HepG2 (cell line): Measurements from ENCODE around the gene MCRIP2. TPM values are rescaled to one million over a fixed set of nuclear protein-coding genes. Genes with fewer than 3 reads are reported as not detected.

Experiments
- ATAC-seq: fragments of 200-7000 bp; cut with Tn5 transposase; 3 replicates; pipeline ENCODE4 v1.9.1; 2020; ENCODE audit warnings: mild to moderate bottlenecking, moderate library complexity
- BruUV-seq: library from RNA; stranded (reverse); fragments of 400-500 nt; replicated peaks from 2 replicates; lab custom pipeline; 2021; lab: Mats Ljungman, UMichigan
- CTCF ChIA-PET: fragments of 300-600 bp; formaldehyde crosslinking; extraction: SDS; loops from one replicate; lab custom pipeline; 2021; ENCODE audit warnings: low total read pairs, inconsistent platforms, low intra/inter-chr PET ratio; lab: Yijun Ruan, JAX
- POLR2A ChIA-PET: fragments of 350-600 bp; sonication (Branson Sonifier 250); formaldehyde crosslinking; loops from one replicate; lab custom pipeline; 2020; ENCODE audit warnings: antibody characterized with exemption, inconsistent platforms; lab: Yijun Ruan, JAX
- DNase-seq: peaks from one replicate; pipeline ENCODE4 v3.0.0-alpha.2; 2015; ENCODE audit warnings: low spot score
- FAIRE-seq: peaks from 3 replicates; lab custom pipeline; 2011; peaks lifted over from hg19 to GRCh38; lab: Jason Lieb, UNC
- H2AFZ ChIP-seq: one replicate; pipeline ENCODE4 v1.6.1; 2011; ENCODE audit warnings: low read length, inconsistent platforms
- H3K27ac ChIP-seq: fragments of 300-600 bp; 3 replicates; pipeline ENCODE4 v1.8.0; 2011; ENCODE audit warnings: mixed run types, mild to moderate bottlenecking, mixed read lengths, low read length, inconsistent platforms; ENCODE audit not compliant: insufficient read depth; ENCODE audit errors: extremely low read length
- H3K27me3 ChIP-seq, 2 experiments: fragments of 200-600 bp in 1 of 2; 2 replicates in 1 of 2; 3 replicates in 1 of 2; pipeline versions ENCODE4 v1.6.0 to v1.8.0; 2011; ENCODE audit warnings: low read length in 2 of 2, mild to moderate bottlenecking in 2 of 2, moderate library complexity in 2 of 2, inconsistent platforms in 1 of 2; ENCODE audit not compliant: insufficient read depth in 2 of 2, control insufficient read depth in 1 of 2
- H3K36me3 ChIP-seq, 2 experiments: fragments of 200-600 bp in 1 of 2; replicated peaks in 1 of 2; 2 replicates in 1 of 2; 3 replicates in 1 of 2; pipeline versions ENCODE4 v1.5.1 to v1.8.0; 2011; ENCODE audit warnings: low read length in 2 of 2, inconsistent platforms in 1 of 2; ENCODE audit not compliant: insufficient read depth in 2 of 2, control insufficient read depth in 1 of 2
- H3K4me1 ChIP-seq: 2 replicates; pipeline ENCODE4 v1.5.1; 2012; ENCODE audit warnings: low read length, inconsistent platforms; ENCODE audit not compliant: insufficient read depth
- H3K4me2 ChIP-seq: 2 replicates; pipeline ENCODE4 v1.6.0; 2011; ENCODE audit warnings: low read depth, low read length, inconsistent platforms
- H3K4me3 ChIP-seq, 3 experiments: fragments of 200-600 bp in 1 of 3; sonication (generic), shearing (Covaris generic) in 1 of 3; replicated peaks in 1 of 3; 2 replicates each; pipeline ENCODE4 v1.5.1; 2011 to 2016; ENCODE audit warnings: low read length in 3 of 3, inconsistent platforms in 2 of 3, low read depth in 2 of 3, mild to moderate bottlenecking in 2 of 3, control low read depth in 1 of 3, mixed read lengths in 1 of 3; ENCODE audit not compliant: insufficient read depth in 1 of 3
- H3K79me2 ChIP-seq: one replicate; pipeline ENCODE4 v1.6.1; 2011; ENCODE audit warnings: low read length, inconsistent platforms; ENCODE audit not compliant: insufficient read depth
- H3K9ac ChIP-seq: 2 replicates; pipeline ENCODE4 v1.6.0; 2011; ENCODE audit warnings: mild to moderate bottlenecking, low read depth, low read length, inconsistent platforms; ENCODE audit not compliant: insufficient read depth
- H3K9me3 ChIP-seq: 2 replicates; pipeline ENCODE4 v1.5.1; 2012; ENCODE audit warnings: mild to moderate bottlenecking, low read length
- H4K20me1 ChIP-seq: 2 replicates; pipeline ENCODE4 v1.6.0; 2011; ENCODE audit warnings: inconsistent platforms, mild to moderate bottlenecking, low read length, moderate library complexity; ENCODE audit not compliant: insufficient read depth
- DPF2 ChIP-seq: sonication (generic); formaldehyde crosslinking; IDR thresholded peaks from 2 replicates; pipeline ENCODE4 v1.4.0; 2020; ENCODE audit warnings: mild to moderate bottlenecking, low read depth, missing genetic modification reagents, borderline replicate concordance
- HCFC1 ChIP-seq: fragments of 150-350 bp; IDR thresholded peaks from 2 replicates; pipeline ENCODE4 v1.6.1; 2014; ENCODE audit warnings: low read depth, low read length
- TBX3 ChIP-seq: fragments of 450-650 bp; IDR thresholded peaks from 2 replicates; pipeline ENCODE4 v1.6.1; 2017; ENCODE audit warnings: antibody characterized with exemption, mild to moderate bottlenecking, inconsistent platforms, borderline replicate concordance
- ZFY ChIP-seq: sonication (generic); formaldehyde crosslinking; IDR thresholded peaks from 2 replicates; pipeline ENCODE4 v1.4.0; 2020; ENCODE audit warnings: missing genetic modification reagents
- ZKSCAN8 ChIP-seq: IDR thresholded peaks from 2 replicates; pipeline ENCODE4 v1.6.1; 2016; ENCODE audit warnings: borderline replicate concordance, missing genetic modification reagents, missing compliant biosample characterization
- ZNF143 ChIP-seq: sonication (generic); formaldehyde crosslinking; IDR thresholded peaks from 2 replicates; pipeline ENCODE4 v1.4.0; 2020; ENCODE audit warnings: missing genetic modification reagents
- ZNF33B ChIP-seq: sonication (generic); formaldehyde crosslinking; IDR thresholded peaks from 2 replicates; pipeline ENCODE4 v1.5.1; 2020; ENCODE audit warnings: mild to moderate bottlenecking, missing genetic modification reagents
- ZNF431 ChIP-seq: sonication (generic); formaldehyde crosslinking; IDR thresholded peaks from 2 replicates; pipeline ENCODE4 v1.9.0; 2022; ENCODE audit warnings: missing genetic modification reagents, low read depth, mild to moderate bottlenecking, borderline replicate concordance
- ZNF549 ChIP-seq: sonication (generic); formaldehyde crosslinking; IDR thresholded peaks from 2 replicates; pipeline ENCODE4 v1.5.0; 2020; ENCODE audit warnings: missing genetic modification reagents
- ZNF572 ChIP-seq: sonication (generic); formaldehyde crosslinking; IDR thresholded peaks from 2 replicates; pipeline ENCODE4 v1.5.1; 2020; ENCODE audit warnings: mild to moderate bottlenecking, missing genetic modification reagents
- ZNF746 ChIP-seq: sonication (generic); formaldehyde crosslinking; IDR thresholded peaks from 2 replicates; pipeline ENCODE4 v1.8.0; 2022; ENCODE audit warnings: mild to moderate bottlenecking, missing genetic modification reagents
- WGBS: methylation state at CpG from one replicate; pipeline ENCODE4 v1.1.6; 2017; ENCODE audit warnings: low lambda C conversion rate; 5-methylcytosine and 5-hydroxymethylcytosine counted together
- in situ Hi-C: cut with HindIII; loops from 2 replicates; pipeline ENCODE4 v1.10.0; 2017; ENCODE audit warnings: low pct_unique_long_range_greater_than_20kb; ENCODE audit not compliant: extremely low pct_ligation_motif_present
- intact Hi-C: fragments of 100-400 bp; cut with micrococcal nuclease; formaldehyde crosslinking; loops from one replicate; pipeline ENCODE4 v1.10.0; 2022; ENCODE audit not compliant: unreplicated experiment
- polyA plus RNA-seq, 8 experiments: library from polyadenylated mRNA; depleted of rRNA in 3 of 8; stranded (reverse) in 7 of 8; unstranded in 1 of 8; fragments of >200 nt; fragmentation: Illumina TruSeq in 4 of 8; extraction: Trizol in 4 of 8; gene quantifications; 2 replicates each; pipeline versions ENCODE4 v1.2.1 to v1.2.3, GENCODE V29; 2011 to 2016; ENCODE audit warnings: low read depth in 4 of 8, missing spikeins in 1 of 8, mixed read lengths in 1 of 8; ENCODE audit not compliant: insufficient read depth in 1 of 8
- total RNA-seq, 5 experiments: library from RNA; depleted of rRNA; stranded (reverse); fragments of >200 nt; fragmentation: Illumina TruSeq; extraction: Trizol; gene quantifications; 2 replicates each; pipeline ENCODE4 v1.2.3, GENCODE V29; 2016; ENCODE audit warnings: low read depth in 1 of 5
- TF ChIP-seq, protein P1 (sequence below): sonication (generic); formaldehyde crosslinking; IDR thresholded peaks from 2 replicates; pipeline ENCODE4 v1.8.1; 2023; ENCODE audit warnings: mild to moderate bottlenecking, missing genetic modification reagents
- TF ChIP-seq, protein P2 (sequence below), 2 experiments: sonication (generic) in 1 of 2; formaldehyde crosslinking in 1 of 2; IDR thresholded peaks; 2 replicates each; pipeline versions ENCODE4 v1.4.0 to v1.6.1; 2018 to 2020; ENCODE audit warnings: missing genetic modification reagents in 2 of 2, borderline replicate concordance in 1 of 2, low read depth in 1 of 2, mild to moderate bottlenecking in 1 of 2, missing biosample characterization in 1 of 2
- TF ChIP-seq, protein P3 (sequence below): IDR thresholded peaks from 2 replicates; pipeline ENCODE4 v1.6.1; 2016
- TF ChIP-seq, protein P4 (sequence below), 2 experiments: sonication (generic) in 1 of 2; formaldehyde crosslinking in 1 of 2; IDR thresholded peaks; 2 replicates each; pipeline versions ENCODE4 v1.4.0 to v1.6.1; 2016 to 2020; ENCODE audit warnings: borderline replicate concordance in 1 of 2, low read depth in 1 of 2, mild to moderate bottlenecking in 1 of 2, missing genetic modification reagents in 1 of 2

The MCRIP2 gene
- total and polyA plus RNA-seq, 2 of the 13 experiments (the other 11 are each of a cell fraction or from before 2014, with no cell fraction given) = 39.6 to 76.7 TPM

DNA sequence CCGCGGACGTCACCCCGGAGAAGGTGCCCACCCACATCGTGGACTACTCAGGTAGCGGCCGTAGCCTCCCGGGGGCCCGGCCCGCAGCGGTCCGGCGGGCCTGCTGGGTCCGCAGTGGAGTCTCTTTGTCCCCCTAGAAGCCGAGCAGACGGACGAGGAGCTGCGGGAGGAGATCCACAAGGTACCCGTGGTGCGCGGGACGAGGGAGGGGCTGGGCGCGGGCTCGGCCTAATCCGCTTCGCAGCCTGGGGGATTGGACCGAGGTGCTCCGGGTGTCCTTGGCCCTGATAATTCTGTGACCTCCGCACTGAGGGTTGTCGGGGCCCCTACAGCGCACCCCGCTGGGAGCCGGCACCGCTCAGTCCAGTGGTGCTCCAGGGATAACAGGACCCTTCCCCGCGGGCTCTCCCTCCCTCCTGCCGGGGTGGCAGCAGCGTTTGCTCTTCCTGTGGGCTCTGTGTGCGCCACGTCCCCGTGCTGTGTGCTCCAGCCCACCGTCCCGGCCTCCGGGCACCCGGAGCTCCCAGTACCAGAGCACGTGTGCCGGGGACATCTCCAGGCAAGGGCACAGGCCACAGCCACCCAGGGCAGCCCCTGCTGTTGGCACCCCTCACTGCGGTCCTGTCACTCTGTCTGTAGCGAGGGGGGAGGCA is 27.0 kb downstream of the MCRIP2 start:
- no peak for FAIRE-seq
- in situ Hi-C loops = no loop called here
- intact Hi-C loops = no loop called here
- WGBS = 30% methylated on average over 3 of the region's 50 CpGs
- Histone ChIP-seq H3K27ac (peak overlapping the region; percentile 53), H3K27me3 (no peaks in the 10 kb centered on the region), H2AFZ (no peak overlapping the region), H3K4me2 (peak overlapping the region; percentile 92), H4K20me1 (no peaks in the 10 kb centered on the region), H3K79me2 (peaks cover 17% of the 10 kb centered on the region), H3K4me1 (peaks cover 18% of the 10 kb centered on the region), H3K9me3 (no peaks in the 10 kb centered on the region), H3K36me3 (peaks cover 18 to 41% of the 10 kb centered on the region in 2 experiments; a peak in 4 of 5 replicates), H3K4me3 (peak overlapping the region; percentile 87 to 96 (median 91)), H3K9ac (peak overlapping the region; percentile 93)
- DNase-seq = no peak
- ChIA-PET CTCF (interaction anchor here (1.0 to 1.4 kb wide), 3 partner anchors 9 to 18 kb away, joined by 3 to 4 read pairs (median 4); partner anchors contain the start of gene STUB1), POLR2A (interaction anchor here (1.5 to 2.0 kb wide), 4 partner anchors 11 to 32 kb away, joined by 5 to 8 read pairs (median 6); partner anchors contain the start of genes METTL26, STUB1 and WDR90)
- BruUV-seq = no TSS peak
- peak; percentile 5 for ATAC-seq
- TF ChIP-seq, protein P1, sequence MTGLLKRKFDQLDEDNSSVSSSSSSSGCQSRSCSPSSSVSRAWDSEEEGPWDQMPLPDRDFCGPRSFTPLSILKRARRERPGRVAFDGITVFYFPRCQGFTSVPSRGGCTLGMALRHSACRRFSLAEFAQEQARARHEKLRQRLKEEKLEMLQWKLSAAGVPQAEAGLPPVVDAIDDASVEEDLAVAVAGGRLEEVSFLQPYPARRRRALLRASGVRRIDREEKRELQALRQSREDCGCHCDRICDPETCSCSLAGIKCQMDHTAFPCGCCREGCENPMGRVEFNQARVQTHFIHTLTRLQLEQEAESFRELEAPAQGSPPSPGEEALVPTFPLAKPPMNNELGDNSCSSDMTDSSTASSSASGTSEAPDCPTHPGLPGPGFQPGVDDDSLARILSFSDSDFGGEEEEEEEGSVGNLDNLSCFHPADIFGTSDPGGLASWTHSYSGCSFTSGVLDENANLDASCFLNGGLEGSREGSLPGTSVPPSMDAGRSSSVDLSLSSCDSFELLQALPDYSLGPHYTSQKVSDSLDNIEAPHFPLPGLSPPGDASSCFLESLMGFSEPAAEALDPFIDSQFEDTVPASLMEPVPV = no peak
- TF ChIP-seq TBX3 (no peak), HCFC1 (no peak), DPF2 (no peak), ZNF33B (CRISPR knock-in tag) (no peak), ZKSCAN8 (CRISPR knock-in tag) (no peak), ZNF143 (CRISPR knock-in tag) (no peak), ZNF549 (CRISPR knock-in tag) (no peak), ZFY (CRISPR knock-in tag) (no peak), ZNF746 (CRISPR knock-in tag) (no peak), ZNF431 (CRISPR knock-in tag) (no peak), ZNF572 (CRISPR knock-in tag) (no peak)
- TF ChIP-seq, protein P2, sequence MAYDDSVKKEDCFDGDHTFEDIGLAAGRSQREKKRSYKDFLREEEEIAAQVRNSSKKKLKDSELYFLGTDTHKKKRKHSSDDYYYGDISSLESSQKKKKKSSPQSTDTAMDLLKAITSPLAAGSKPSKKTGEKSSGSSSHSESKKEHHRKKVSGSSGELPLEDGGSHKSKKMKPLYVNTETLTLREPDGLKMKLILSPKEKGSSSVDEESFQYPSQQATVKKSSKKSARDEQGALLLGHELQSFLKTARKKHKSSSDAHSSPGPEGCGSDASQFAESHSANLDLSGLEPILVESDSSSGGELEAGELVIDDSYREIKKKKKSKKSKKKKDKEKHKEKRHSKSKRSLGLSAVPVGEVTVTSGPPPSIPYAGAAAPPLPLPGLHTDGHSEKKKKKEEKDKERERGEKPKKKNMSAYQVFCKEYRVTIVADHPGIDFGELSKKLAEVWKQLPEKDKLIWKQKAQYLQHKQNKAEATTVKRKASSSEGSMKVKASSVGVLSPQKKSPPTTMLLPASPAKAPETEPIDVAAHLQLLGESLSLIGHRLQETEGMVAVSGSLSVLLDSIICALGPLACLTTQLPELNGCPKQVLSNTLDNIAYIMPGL (CRISPR knock-in tag; IDR thresholded peaks at IDR 0.05; ENCODE audit: borderline replicate concordance in 1 of 2, low read depth in 1 of 2) = no peak
- TF ChIP-seq, protein P3, sequence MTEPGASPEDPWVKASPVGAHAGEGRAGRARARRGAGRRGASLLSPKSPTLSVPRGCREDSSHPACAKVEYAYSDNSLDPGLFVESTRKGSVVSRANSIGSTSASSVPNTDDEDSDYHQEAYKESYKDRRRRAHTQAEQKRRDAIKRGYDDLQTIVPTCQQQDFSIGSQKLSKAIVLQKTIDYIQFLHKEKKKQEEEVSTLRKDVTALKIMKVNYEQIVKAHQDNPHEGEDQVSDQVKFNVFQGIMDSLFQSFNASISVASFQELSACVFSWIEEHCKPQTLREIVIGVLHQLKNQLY = no peak
- TF ChIP-seq, protein P4, sequence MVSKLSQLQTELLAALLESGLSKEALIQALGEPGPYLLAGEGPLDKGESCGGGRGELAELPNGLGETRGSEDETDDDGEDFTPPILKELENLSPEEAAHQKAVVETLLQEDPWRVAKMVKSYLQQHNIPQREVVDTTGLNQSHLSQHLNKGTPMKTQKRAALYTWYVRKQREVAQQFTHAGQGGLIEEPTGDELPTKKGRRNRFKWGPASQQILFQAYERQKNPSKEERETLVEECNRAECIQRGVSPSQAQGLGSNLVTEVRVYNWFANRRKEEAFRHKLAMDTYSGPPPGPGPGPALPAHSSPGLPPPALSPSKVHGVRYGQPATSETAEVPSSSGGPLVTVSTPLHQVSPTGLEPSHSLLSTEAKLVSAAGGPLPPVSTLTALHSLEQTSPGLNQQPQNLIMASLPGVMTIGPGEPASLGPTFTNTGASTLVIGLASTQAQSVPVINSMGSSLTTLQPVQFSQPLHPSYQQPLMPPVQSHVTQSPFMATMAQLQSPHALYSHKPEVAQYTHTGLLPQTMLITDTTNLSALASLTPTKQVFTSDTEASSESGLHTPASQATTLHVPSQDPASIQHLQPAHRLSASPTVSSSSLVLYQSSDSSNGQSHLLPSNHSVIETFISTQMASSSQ (IDR thresholded peaks at IDR 0.05; ENCODE audit: low read depth) = no peak
- TF ChIP-seq, protein P4 (CRISPR knock-in tag; IDR thresholded peaks at IDR 0.05; ENCODE audit: borderline replicate concordance) = no peak
